ENCODE measurements around the gene FAM149B1.

Gene FAM149B1

GRCh38 chr10:73182568-73182967 is 14.6 kb downstream of the FAM149B1 start:
- no peak for DNase-seq

- no peak for DNase-seq
Measured at GRCh38 chr10:73183667-73184281, 15.9 kb downstream of the FAM149B1 start.

- DNase-seq, result no peak
Measured at GRCh38 chr10:73186266-73186665, 18.3 kb downstream of the FAM149B1 start.

DNA sequence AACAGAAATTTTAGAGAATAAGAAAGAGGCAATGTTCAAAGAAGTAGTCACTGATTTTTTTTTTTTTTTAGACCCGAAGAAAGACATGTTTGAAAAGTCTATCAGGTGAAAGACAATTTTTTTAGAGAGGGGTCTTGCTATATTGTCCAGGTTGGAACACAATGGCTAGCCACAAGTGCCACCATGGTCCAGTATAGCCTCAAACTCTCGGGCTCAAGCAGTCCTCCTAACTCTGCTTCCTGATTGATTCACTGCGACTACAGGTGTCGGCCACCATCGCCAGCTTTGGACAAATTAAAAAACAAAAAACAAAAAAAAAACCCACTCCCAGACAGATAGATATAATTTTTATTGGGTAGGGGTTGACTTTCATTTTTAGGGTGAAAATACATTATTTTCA is 22.3 kb downstream of the FAM149B1 start:
- no peak for DNase-seq

DNA sequence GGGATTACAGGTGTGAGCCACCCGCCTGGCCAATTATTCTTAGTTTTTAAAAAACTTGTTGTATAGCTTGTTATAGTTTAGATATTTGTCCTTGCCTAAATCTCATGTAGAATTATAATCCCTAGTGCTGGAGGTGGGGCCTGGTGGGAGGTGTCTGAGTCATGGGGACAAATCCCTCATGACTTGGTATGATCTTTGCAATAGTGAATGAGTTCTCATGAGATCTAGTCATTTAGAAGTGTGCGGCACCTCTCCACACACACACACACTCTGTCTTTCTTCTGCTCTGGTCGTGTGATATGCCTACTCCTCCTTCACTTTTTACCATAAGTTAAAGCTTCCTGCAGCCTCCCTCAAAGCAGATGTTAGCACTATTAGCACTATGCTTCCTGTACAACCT is 37.2 kb downstream of the FAM149B1 start:
- DNase-seq, result peak; percentile 37

DNA sequence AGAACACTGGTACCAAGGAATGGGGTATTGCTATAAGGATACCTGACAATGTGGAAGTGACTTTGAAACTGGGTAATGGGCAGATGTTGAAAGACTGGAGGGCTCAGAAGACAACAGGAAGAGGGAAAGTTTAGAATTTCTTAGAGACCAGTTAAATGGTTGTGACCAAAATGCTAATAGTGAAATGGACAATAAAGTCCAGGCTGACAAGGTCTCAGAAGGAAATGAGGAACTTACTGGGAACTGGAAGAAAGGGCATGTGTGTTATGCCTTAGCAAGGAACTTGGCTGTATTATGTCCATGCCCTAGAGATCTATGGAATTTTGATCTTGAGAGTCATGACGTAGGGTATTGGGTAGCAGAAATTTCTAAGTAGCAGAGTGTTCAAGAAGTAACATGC is 38.0 kb downstream of the FAM149B1 start:
- peak; percentile 26 for DNase-seq

- peak; percentile 17 for DNase-seq
Measured at GRCh38 chr10:73206385-73206784, 38.5 kb downstream of the FAM149B1 start.

DNA sequence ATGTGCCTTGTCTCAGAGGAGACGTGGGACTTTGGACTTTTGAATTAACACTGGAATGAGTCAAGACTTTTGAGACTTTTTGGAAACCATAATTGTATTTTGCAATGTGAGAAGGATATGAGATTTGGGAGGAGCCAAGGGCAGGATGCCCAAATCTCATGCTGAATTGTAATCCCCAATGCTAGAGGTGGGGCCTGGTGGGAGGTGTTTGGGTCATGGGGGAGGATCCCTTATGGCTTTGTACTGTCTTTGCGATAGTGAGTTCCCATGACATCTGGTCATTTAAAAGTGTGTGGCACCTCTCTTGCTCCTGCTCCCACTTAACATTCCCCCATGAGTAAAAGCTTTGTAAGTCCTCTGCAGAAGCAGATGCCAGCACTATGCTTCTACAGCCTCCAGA is 40.0 kb downstream of the FAM149B1 start:
- DNase-seq, result no peak

DNA sequence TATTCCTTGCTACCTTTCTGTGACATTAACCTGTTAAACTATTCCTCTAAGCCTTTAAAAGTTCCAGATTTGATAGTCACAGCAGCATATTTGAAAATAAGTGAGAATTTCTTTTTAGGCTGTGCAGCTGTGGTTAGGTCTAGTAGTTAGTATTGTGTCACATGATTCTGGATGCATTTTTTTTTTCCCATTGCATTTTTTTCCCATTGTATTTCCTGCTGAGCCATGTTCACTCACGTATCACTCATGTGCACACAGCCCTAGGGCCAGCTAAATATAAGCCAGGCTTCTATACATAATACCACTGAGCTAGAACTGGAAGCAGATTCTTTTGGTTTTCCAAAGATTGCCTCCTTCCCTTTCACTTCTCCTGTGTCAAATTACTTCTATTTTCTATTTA is 41.8 kb downstream of the FAM149B1 start:
- DNase-seq, result no peak

DNA sequence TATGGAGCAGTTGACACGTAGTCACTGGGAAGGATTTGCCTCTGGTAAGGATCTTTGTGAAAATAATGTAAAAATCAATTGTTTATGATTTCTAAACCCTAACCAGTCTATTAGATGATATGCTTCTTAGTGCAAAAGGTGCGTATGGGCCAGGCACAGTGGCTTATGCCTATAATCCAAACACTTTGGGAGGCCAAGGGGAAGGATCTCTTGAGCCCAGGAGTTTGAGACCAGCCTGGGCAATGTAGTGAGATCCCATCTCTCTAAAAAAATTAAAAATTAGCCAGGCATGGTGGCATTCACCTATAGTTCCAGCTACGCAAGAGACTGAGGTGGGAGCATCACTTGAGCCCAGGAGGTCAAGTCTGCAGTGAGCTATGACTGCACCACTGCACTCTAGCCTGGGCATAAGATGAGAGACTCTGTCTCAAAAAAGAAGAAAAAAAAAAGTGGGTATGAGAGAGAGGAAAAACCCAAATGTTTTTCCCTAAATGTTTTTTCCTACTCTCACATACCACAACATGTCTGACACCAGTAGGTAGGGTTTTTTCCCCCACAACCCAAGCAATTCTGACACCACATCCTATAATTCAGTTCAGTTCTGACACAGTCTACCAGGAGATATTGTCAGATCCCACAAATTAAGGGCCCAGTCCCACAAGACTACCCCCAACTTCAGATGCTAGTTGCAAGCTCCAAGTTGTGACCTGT is 42.6 kb downstream of the FAM149B1 start:
- no peak for DNase-seq

- DNase-seq, result no peak
Measured at GRCh38 chr10:73211106-73211811, 43.3 kb downstream of the FAM149B1 start.

GRCh38 chr10:73215749-73216148 is 47.8 kb downstream of the FAM149B1 start:
- no peak for DNase-seq

DNA sequence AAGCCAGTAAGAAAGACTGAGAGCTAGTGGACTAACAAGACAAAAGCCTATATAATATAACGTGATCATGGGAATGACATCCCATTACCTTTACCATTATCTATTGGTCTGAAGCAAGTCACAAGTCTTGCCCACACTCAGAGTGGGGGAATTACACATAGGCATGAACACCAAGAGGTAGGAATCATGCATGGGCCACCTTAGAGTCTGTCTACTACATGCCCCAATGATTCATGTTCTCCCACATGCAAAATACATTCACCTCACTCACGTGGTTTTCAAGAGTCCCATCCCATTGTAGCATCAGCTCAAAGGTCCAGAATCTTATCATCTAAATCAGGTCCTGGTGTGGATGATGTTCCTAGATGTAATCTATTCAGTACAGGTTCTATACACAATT is 49.7 kb downstream of the FAM149B1 start:
- no peak for DNase-seq

DNA sequence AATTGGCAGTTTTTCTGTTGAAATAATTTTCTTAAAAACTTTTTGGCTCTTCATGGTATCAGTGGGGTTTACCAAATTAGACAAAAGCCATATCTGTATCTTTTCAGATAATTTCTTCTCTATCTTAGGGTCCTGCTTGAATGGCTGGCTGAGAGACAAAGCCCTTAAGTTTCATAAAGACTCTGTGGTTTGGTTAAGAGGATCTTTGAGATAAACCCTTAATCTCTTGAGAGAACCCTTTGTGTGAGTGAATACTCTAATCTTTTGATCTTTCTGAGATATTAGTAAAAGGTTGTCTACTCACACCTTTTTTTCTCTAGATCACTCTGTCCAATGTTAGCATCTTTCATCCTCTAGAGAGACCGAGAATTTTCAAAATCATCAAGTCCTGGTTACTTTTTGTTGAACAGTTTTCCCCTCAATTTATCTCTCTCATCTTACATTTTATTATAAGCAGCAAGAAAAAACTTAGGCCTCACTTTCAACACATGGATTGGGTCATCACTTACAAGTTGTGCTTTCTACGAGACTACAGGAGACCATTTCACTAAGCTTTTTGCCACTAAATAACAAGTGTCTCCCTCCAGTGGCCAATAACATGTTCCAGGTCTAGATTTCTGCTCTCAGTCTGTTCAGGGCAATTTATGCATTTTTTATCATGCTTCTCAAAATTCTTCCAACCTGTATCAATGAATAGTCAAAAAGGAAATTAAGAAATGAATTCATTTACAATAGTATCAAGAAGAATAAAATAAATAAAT is 50.7 kb downstream of the FAM149B1 start:
- DNase-seq, result peak; percentile 12

- DNase-seq, result no peak
Measured at GRCh38 chr10:73219384-73219783, 51.5 kb downstream of the FAM149B1 start.

- DNase-seq, result no peak
Measured at GRCh38 chr10:73220989-73221388, 53.1 kb downstream of the FAM149B1 start.

GRCh38 chr10:73225518-73225917 is 57.6 kb downstream of the FAM149B1 start:
- DNase-seq, result no peak

DNA sequence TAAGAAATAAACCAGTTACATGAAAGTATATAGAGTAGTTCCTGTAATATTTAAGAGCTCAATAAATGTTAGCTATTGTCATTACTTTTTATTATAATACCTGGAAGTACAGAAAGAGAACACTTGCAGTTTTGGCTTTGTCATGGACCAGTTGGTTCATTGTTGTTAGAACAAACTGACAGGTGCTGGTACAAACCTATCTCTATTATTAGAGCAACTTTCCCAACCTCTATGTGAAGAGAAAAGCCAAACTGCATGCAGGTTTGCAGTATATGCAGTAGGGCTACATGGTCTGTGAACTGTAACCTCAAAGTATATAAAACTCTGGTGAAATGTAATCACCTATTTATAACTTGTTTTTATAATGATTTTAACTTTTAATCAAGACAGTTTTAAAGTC is 58.7 kb downstream of the FAM149B1 start:
- DNase-seq, result no peak

- peak; percentile 68 for DNase-seq
Measured at GRCh38 chr10:73228247-73228646, 60.3 kb downstream of the FAM149B1 start.

DNA sequence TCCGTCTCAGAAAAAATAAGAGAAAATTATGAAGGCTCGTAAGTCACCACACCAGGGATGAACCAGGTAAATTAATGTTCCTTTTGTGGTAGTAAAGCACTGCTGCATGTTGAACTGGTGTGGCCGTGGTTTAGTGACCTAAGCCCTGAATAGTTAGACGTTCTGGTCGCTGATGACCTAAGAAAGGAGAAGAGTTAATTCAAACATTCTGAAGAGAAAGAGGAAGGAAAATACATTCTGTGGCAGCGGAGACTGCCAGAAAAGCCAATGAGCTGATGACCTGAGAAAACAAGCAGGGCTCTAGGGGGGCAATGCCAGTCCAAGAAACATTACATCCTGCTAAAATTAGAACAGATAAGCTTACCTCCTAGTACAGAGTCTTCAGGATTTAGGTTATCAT is 61.6 kb downstream of the FAM149B1 start:
- peak; percentile 76 for DNase-seq

DNA sequence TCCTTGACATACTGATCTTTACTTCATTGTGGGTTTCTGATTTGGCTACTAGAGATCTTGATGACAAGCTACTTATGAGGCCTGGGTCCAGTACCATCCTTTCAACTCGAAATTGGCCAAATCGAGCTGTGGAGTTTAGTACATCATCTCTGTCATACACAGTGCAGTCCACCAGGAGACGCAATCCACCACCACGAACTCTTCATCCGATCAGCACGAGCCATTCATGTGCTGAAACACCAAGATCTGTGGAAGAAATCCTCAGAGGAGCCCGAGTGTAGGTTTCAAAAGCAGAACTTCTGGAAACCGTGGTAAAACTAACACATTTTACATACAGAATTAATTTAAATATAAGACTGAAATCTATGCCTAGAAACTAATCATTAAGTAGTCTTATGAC is 65.0 kb downstream of the FAM149B1 start:
- peak; percentile 6 for DNase-seq

- DNase-seq, result no peak
Measured at GRCh38 chr10:73233883-73234282, 66.0 kb downstream of the FAM149B1 start.

DNA sequence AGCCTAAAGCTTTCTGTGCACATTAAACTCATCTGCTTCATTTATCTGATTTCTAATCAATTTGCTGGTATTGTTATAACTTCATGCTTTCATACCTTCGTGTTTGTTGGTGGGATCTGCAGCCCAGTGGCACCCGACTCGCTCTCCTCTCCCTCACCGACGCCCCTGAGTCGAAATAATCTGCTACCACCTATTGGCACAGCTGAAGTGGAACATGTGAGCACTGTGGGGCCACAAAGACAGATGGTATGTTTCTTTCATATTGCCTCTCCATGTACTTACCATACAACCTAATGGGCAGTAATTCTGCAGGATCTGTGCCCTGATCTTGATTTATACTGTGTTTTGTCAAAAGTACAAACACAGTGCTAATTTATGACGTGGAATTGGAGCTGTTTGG is 66.8 kb downstream of the FAM149B1 start:
- no peak for DNase-seq

Measured in inflammatory macrophage treated with lipopolysaccharide for 4 hours (primary cell).